ENCODE data around the gene KDSR.
"Not testable (repeated sequence)": the region's sequence is repeated elsewhere in the genome, so short reads cannot be mapped to it uniquely, and the experiment has no call there.

KDSR gene

DNA sequence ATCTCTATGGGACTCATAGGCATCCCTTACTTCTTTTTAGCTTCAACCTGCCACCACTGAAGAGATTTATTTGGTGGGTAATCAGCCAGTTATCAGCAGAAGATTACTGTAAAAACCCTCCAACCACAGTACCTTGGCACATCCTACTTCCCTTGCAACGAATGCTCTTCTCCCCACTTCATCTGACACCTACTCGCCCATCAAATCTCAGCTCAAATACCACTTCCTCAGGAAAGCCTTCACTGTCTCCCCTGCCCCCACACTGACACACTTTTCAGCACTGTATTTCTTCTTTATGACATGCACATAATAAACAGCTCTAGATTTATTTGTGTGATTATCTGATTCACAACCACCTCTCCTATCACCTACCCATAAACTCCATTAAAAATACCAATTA lies 3.1 kb downstream of the KDSR start:
- no peak for DNase-seq

- DNase-seq = not testable (repeated sequence)
Observed at GRCh38 chr18:63363420-63363819, 3.6 kb downstream of the KDSR start.

GRCh38 chr18:63356272-63356896 lies 10.6 kb downstream of the KDSR start:
- no peak for DNase-seq

GRCh38 chr18:63350230-63350629 lies 16.8 kb downstream of the KDSR start:
- DNase-seq = no peak

GRCh38 chr18:63348508-63349136 lies 18.4 kb downstream of the KDSR start:
- no peak for DNase-seq

GRCh38 chr18:63346480-63347183 lies 20.4 kb downstream of the KDSR start:
- DNase-seq = no peak

DNA sequence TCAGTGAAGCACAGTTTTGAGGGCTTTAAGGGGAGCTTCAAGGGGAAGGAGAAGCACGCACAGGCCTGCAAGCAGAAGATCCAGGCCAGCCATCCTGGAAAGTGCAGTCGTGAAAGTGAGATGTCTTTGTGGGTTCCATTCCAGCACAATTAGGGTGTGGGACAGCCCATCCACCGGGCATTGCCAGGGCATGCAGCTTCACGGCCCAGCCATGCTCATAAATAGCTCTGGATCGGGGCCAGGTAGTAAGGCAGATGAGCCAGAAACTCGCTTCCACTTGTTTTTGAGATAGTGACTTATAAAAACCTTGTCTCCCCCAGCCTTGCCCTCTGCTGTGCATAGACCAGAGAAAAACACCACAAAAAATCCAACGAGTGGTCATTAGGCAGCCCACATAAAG lies 21.0 kb downstream of the KDSR start:
- DNase-seq = no peak

DNA sequence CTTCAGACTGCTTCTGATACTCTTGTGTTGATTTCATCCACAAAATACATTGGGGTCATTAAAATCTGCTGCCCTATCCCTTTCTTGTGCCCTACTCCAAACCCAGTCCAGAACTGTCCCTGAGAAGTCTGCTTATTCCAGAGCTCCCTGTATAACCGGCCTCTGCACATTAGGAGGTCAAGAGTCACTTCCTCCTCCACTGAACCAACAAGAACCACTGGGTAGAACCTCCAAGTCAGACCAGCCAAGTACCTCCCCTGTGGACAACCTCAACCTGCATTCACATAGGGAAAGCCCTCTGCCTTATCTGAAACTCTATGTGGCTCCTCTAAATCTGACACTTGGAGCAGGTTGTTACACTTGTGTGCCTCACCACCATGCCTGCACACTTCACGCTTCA lies 22.1 kb downstream of the KDSR start:
- DNase-seq = no peak

DNA sequence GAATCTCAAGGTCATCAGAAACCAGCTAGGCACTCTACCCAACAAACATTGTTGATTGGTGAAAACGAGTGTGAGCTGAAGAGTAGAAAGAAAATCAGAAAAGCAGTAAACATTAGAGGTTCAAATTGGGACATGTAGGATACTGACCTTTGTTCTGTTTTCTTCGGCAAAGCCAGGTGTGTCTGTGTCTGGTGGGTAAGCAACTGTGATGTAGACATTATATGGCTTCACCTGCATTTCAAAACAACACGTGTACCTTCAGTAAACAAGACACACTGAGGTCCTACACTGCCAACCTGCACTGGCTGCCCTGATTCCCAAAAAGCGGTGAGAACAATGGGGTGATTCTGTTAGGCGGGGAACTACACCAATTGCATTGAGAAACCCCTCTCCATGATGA lies 22.7 kb downstream of the KDSR start:
- no peak for DNase-seq

DNA sequence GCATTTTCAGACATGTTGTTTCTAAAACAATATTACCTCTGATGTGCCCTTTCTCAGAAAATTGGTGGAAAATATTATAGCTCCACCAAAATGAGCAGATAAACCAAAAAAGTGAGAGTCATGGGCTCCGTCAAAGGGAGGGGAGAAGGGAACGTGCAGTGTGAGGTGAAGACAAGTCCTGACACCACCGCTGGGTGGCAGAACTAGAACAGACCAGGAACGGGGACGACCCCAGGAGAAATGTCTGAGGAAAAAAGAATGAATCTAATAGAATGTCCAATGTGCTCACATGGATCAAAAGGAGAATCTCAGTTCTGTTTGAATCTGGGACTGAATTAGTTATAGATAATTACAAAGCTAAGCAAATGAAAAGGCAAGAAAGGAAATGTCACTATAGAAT lies 24.8 kb downstream of the KDSR start:
- no peak for DNase-seq

GRCh38 chr18:63339920-63340484 lies 27.0 kb downstream of the KDSR start:
- DNase-seq = peak; percentile 33

GRCh38 chr18:63336366-63337099 lies 30.5 kb downstream of the KDSR start:
- no peak for DNase-seq

GRCh38 chr18:63331105-63331504 lies 35.9 kb downstream of the KDSR start:
- DNase-seq = no peak

DNA sequence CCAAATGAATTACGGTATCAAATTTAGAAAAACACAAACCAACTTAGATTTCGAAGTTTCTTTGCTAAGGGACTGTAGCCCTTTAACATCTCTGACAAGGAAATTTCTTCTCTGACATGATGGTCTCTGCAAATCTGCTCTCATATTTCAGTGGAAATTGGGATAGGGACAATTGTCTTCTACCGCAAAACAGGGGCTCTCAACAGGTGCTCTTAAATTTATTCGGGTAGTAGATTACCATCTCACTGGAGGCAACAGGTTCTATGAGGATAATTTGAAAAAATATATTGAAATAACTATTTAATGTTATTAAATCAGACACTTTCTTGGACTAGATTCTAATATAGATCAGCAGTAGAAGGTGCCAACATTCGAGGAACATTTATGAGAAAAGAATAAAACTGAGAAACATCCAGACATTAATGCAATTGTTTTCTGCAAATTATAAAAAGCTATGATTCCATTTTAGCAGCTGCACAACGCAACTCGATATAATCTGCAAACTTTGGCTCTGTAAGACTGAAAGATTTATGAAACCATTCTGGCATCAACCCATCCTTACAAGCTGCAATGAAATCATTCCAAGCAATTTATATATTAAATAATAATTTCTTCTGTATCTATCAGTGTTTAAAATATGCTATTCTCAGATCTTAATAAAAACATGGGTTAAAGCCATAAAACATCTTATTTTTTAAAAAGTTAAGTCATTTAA lies 37.4 kb downstream of the KDSR start:
- no peak for DNase-seq

- no peak for DNase-seq
Observed at GRCh38 chr18:63326011-63326410, 41.0 kb downstream of the KDSR start.

DNA sequence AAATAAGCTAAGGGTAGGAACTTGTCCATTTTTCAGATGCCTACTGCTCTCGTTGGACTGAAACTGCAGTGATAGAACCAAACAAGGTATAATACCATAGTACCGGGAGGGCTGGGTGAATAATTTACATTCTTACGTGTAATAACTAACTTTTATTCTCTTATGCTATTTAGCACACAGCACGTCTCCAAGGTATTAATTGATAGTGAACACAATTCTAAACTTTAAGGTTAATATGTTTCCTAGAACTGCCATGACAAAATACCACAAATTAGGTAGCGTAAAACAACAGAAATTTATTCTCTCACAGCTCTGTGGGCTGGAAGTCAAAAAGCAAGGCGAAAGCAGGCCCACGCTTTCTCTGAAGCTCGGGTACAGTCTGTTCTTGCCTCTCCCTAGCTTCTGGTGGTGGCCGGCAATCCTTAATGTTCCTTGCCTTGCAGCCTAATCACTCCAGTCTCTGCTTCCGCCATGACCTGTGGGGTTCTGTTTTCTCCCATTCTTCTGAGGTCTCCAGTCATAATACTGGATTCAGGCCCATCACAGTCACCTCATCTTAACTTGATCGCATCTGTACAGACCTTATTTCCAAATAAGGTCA lies 41.8 kb downstream of the KDSR start:
- no peak for DNase-seq

DNA sequence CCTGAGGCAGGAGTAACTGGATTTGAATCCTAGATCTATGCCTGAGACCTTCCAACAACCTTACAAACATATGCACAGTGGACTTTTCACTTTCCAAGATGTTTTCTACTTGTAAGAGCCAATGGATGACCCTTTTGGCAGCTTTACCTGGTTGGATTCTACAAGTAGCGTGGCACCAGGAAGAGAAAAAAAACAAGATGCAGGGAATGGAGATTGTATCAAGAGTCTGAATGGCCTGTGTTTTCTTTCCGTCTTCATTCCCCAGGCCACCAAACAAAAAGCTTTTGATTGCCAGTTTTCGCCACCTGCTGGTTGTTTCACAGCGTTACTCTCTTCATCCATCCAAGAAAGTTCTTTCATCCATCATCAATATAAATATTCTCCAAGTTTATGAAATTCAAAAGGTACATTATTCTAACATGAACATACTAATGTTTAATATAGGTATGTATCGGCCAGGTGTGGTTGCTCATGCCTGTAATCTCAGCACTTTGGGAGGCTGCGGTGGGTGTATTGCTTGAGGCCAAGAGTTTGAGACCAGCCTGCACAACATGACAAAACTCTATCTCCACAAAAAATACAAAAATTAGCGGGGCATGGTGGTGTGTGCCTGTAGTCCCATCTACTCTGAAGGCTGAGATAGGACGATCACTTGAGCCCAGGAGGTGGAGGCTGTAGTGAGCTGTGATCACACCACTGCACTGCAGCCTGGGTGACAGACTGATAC lies 43.9 kb downstream of the KDSR start:
- peak; percentile 71 for DNase-seq

DNA sequence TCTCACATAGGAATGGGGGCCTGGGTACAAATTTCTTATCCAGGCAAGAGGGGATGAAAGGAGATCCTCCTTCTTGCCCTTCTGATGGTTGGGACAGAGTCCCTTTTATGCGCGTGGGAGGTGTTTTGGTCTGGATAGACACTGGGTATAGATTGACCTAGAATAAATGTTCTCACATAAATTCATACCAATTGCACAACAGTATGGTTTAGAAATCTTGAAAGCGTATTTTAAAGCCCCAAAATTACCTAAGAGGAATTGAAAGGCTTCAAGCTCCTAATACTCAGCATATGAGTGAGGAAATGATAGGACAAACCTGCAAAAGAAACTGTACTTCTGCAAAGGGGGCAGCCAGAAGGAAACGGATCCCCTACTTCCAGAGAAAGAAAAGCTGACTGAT lies 44.8 kb downstream of the KDSR start:
- no peak for DNase-seq

DNA sequence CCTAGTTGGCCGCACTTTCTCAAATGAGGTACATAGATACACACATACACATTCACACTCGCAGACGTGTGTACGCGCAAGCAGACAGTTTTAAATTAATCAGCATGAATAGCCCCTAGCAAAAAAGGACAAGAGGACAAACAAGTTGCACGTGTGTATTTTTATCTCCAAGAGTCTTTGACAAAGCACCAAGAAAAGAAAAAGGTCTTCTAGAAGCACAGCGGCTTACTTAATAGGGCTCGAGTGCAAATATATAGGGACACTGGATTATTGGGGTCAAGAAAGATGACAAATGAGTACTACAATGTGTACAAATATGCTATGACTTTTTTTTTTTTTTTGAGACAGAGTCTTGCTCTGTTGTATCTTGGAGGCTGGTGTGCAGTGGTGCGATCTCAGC lies 45.7 kb downstream of the KDSR start:
- DNase-seq = no peak

DNA sequence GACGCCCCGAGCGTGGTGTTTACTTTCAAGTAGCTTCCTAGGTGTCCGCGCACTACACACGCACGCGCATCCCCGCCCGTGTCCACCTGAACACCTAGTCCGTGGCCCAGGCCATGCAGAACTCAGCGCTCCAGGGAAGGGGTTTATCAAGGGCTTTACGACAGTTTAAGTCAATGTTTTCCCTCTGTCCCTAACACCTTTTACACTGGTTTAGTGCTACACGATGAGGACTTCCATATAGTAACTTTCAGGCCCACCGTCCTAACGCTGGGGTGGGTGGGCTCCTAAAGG lies 46.1 kb downstream of the KDSR start:
- peak; percentile 29 for DNase-seq

- peak; percentile 70 for DNase-seq
Observed at GRCh38 chr18:63320123-63320974, 46.7 kb downstream of the KDSR start.
